Activated CD4-positive, alpha-beta memory T cell treated with anti-CD3 and anti-CD28 coated beads for 36 hours (primary cell): ENCODE measurements around the gene TESK1. TPM values are rescaled to one million over a fixed set of nuclear protein-coding genes. Genes with fewer than 3 reads are reported as not detected.
"Not testable (repeated sequence)": the region's sequence is repeated elsewhere in the genome, so short reads cannot be mapped to it uniquely, and the experiment has no call there.

Source experiments
- CTCF ChIA-PET: fragments of 350-600 bp; sonication (Branson Sonifier 250); formaldehyde crosslinking; loops from one replicate; lab custom pipeline; 2021; ENCODE audit warnings: antibody characterized with exemption, inconsistent platforms; lab: Charles Lee
- POLR2A ChIA-PET: fragments of 350-600 bp; sonication (Branson Sonifier 250); formaldehyde crosslinking; loops from one replicate; lab custom pipeline; 2021; ENCODE audit warnings: antibody characterized with exemption; lab: Charles Lee
- DNase-seq: peaks from one replicate; pipeline ENCODE4 v3.0.0-alpha.2; 2020
- H3K27ac Mint-ChIP-seq: one replicate; pipeline ENCODE4 v1.8.0; 2021; ENCODE audit warnings: mixed read lengths
- H3K27me3 Mint-ChIP-seq: one replicate; pipeline ENCODE4 v1.8.0; 2021; ENCODE audit warnings: mixed read lengths
- H3K36me3 Mint-ChIP-seq: one replicate; pipeline ENCODE4 v1.8.0; 2021; ENCODE audit warnings: mixed read lengths
- H3K4me1 Mint-ChIP-seq: one replicate; pipeline ENCODE4 v1.8.0; 2021; ENCODE audit warnings: low read depth, mixed read lengths
- H3K4me3 Mint-ChIP-seq: one replicate; pipeline ENCODE4 v1.8.0; 2021; ENCODE audit warnings: mild to moderate bottlenecking, mixed read lengths
- H3K9me3 Mint-ChIP-seq: one replicate; pipeline ENCODE4 v1.8.0; 2021; ENCODE audit warnings: mixed read lengths
- intact Hi-C: fragments of 100-400 bp; cut with micrococcal nuclease; formaldehyde crosslinking; loops from one replicate; pipeline ENCODE4 v1.15.1; 2023
- total RNA-seq, 2 experiments: library from RNA; stranded (reverse); gene quantifications; one replicate each; pipeline ENCODE4 v1.2.3, GENCODE V29; 2021

Gene TESK1
- total RNA-seq, 2 experiments from 2014 or later = 31.0 to 34.7 TPM

DNA sequence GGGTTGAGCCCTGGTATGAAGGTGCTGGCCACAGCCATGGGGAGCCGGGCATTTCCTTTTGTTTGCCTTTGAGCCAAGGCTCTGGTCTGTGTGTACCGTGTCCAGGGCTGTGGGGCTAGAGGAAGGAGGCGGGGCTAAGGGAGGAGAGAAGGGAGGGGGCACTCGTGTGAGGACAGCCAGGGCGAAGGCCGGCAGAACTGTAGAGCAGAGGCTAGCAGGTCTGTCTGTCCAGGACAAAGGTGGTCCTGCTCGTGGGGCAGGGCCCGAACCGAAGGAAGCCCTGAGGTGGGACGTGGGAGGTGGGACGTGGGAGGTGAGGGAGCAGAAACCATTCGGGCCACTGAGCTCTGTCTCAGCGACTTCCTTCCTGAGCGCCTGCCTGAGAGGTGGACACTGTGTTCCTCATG is 41.3 kb upstream of the TESK1 start:
- no peak for DNase-seq
- no peaks in the 10 kb centered on the region for H3K9me3 Mint-ChIP-seq
- no peak overlapping the region for H3K27ac Mint-ChIP-seq
- H3K27me3 Mint-ChIP-seq = no peaks in the 10 kb centered on the region
- ChIA-PET CTCF (interaction anchor here (1.0 kb wide), 1 partner anchor 10 kb away, joined by 3 read pairs; no protein-coding TSS in a partner anchor), POLR2A (no interaction called here)
- intact Hi-C loops = no loop called here
- H3K4me3 Mint-ChIP-seq = no peak overlapping the region
- no peaks in the 10 kb centered on the region for H3K36me3 Mint-ChIP-seq
- H3K4me1 Mint-ChIP-seq = peaks cover 10% of the 10 kb centered on the region

- intact Hi-C loops = no loop called here
- no peak for DNase-seq
- no peak overlapping the region for H3K27ac Mint-ChIP-seq
- no peaks in the 10 kb centered on the region for H3K9me3 Mint-ChIP-seq
- H3K36me3 Mint-ChIP-seq = no peaks in the 10 kb centered on the region
- peaks cover 16% of the 10 kb centered on the region for H3K4me1 Mint-ChIP-seq
- ChIA-PET CTCF (interaction anchor here (2.1 kb wide), 1 partner anchor 12 kb away, joined by 9 read pairs; no protein-coding TSS in a partner anchor), POLR2A (no interaction called here)
- H3K4me3 Mint-ChIP-seq = no peak overlapping the region
- H3K27me3 Mint-ChIP-seq = no peaks in the 10 kb centered on the region
Measured at GRCh38 chr9:35564658-35565061, 40.4 kb upstream of the TESK1 start.

DNA sequence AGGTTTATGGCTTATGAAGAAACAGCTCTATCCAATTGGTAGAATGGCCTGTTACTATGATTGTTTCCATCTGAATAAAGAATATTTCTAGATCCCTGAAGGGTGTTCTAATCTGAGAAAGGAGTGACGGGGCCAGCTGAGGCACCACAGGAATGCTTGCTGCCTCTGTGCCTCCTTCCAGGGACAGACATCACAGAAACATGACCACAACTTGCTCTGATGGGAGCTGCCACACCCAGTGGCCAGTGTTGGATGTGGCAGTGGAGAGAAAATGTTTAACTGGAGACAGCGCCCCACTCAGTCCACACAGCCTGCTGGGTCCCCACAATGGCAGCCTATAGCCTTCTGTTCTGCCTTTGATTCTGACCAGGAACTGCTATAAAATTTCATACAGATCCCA is 38.6 kb upstream of the TESK1 start:
- CTCF ChIA-PET = interaction anchor here (0.9 to 2.1 kb wide), 3 partner anchors 11 to 37 kb away, joined by 3 to 9 read pairs (median 4); no protein-coding TSS in a partner anchor
- DNase-seq = no peak
- H3K4me3 Mint-ChIP-seq = no peak overlapping the region

GRCh38 chr9:35568196-35568595 is 36.9 kb upstream of the TESK1 start:
- Mint-ChIP-seq H3K27ac (no peak overlapping the region), H3K36me3 (no peaks in the 10 kb centered on the region), H3K4me1 (peaks cover 43% of the 10 kb centered on the region), H3K9me3 (no peaks in the 10 kb centered on the region), H3K4me3 (no peak overlapping the region), H3K27me3 (no peaks in the 10 kb centered on the region)
- no peak for DNase-seq
- CTCF ChIA-PET = interaction anchor here (1.2 kb wide), 1 partner anchor 15 kb away, joined by 5 read pairs; no protein-coding TSS in a partner anchor
- POLR2A ChIA-PET = no interaction called here
- intact Hi-C loops = no loop called here

More for the DNA sequence above, 38.6 kb upstream of the TESK1 start:
- Mint-ChIP-seq H3K4me1 (peaks cover 30% of the 10 kb centered on the region), H3K9me3 (no peaks in the 10 kb centered on the region), H3K27ac (no peak overlapping the region), H3K36me3 (no peaks in the 10 kb centered on the region), H3K27me3 (no peaks in the 10 kb centered on the region)
- POLR2A ChIA-PET = no interaction called here
- intact Hi-C loops = no loop called here

DNA sequence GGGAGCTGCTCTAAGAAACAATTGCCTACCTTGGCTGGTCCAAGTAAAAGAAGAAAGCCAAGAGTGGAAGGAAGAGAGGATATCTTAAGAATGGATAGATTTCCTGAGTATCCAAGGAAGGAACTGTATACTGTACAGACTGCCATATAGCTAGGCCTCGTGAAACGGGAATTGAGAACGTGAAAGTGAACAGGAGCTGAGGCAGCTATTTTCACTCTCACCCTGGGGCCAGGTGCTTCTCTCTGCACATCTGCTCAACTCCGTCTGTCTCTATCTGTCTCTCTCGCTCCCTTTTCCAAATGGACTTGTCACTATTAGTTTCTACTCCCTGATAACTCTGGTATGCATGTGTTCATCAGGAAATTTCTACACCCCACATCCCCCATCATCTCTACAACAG is 35.9 kb upstream of the TESK1 start:
- DNase-seq = no peak
- H3K36me3 Mint-ChIP-seq = no peaks in the 10 kb centered on the region
- H3K4me3 Mint-ChIP-seq = no peak overlapping the region
- H3K9me3 Mint-ChIP-seq = no peaks in the 10 kb centered on the region
- CTCF ChIA-PET = interaction anchor here (1.1 to 1.3 kb wide), 3 partner anchors 16 to 127 kb away, joined by 3 to 7 read pairs (median 5); no protein-coding TSS in a partner anchor
- POLR2A ChIA-PET = interaction anchor here (0.6 to 1.8 kb wide), 3 partner anchors 50 to 1385 kb away, joined by 3 to 6 read pairs (median 4); no protein-coding TSS in a partner anchor
- no peaks in the 10 kb centered on the region for H3K27me3 Mint-ChIP-seq
- H3K4me1 Mint-ChIP-seq = peaks cover 43% of the 10 kb centered on the region
- intact Hi-C loops = no loop called here
- H3K27ac Mint-ChIP-seq = peak overlapping the region; percentile 66

- ChIA-PET CTCF (interaction anchor here (0.9 to 1.7 kb wide), 3 partner anchors 9 to 33 kb away, joined by 4 to 6 read pairs (median 4); no protein-coding TSS in a partner anchor), POLR2A (interaction anchor here (1.8 kb wide), 1 partner anchor 49 kb away, joined by 6 read pairs; no protein-coding TSS in a partner anchor)
- intact Hi-C loops = loop anchor here (1.0 kb wide), 2 partner anchors 8 to 34 kb away; partner anchors contain the start of gene TESK1
- Mint-ChIP-seq H3K9me3 (no peaks in the 10 kb centered on the region), H3K4me1 (peaks cover 43% of the 10 kb centered on the region), H3K36me3 (no peaks in the 10 kb centered on the region), H3K27ac (peak overlapping the region; percentile 98), H3K4me3 (peak overlapping the region; percentile 47), H3K27me3 (no peaks in the 10 kb centered on the region)
- peak; percentile 77 for DNase-seq
Measured at GRCh38 chr9:35570709-35571504, 34.2 kb upstream of the TESK1 start.

- no peaks in the 10 kb centered on the region for H3K27me3 Mint-ChIP-seq
- H3K4me1 Mint-ChIP-seq = peaks cover 40% of the 10 kb centered on the region
- DNase-seq = no peak
- intact Hi-C loops = no loop called here
- ChIA-PET CTCF (no interaction called here), POLR2A (no interaction called here)
- H3K27ac Mint-ChIP-seq = no peak overlapping the region
- no peak overlapping the region for H3K4me3 Mint-ChIP-seq
- peaks cover 15% of the 10 kb centered on the region for H3K36me3 Mint-ChIP-seq
- peaks cover 17% of the 10 kb centered on the region for H3K9me3 Mint-ChIP-seq
Measured at GRCh38 chr9:35574578-35575122, 30.4 kb upstream of the TESK1 start.

DNA sequence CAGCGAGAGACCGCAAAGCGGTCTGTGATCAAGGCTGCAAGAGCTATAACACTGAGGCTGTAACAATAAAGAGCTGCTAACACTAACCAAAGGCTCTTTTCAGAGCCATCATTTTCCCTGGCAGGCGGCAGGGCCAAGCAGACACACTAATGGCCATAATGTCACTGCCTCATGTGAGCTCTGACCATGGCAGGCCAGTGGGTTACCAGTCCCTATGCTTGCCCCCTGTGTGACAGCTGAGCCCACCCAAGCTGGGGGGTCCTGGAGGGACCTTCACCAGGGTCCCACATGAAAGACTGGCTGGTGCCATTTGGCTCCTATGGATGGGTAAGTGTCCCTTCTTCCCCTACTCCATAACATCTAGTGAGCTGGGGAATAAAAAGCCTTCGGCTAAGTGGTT is 29.6 kb upstream of the TESK1 start:
- Mint-ChIP-seq H3K4me1 (peaks cover 39% of the 10 kb centered on the region), H3K9me3 (peaks cover 25% of the 10 kb centered on the region), H3K36me3 (peaks cover 21% of the 10 kb centered on the region), H3K27me3 (no peaks in the 10 kb centered on the region), H3K4me3 (no peak overlapping the region), H3K27ac (no peak overlapping the region)
- ChIA-PET POLR2A (no interaction called here), CTCF (interaction anchor here (0.6 kb wide), 1 partner anchor 95 kb away, joined by 3 read pairs; no protein-coding TSS in a partner anchor)
- no peak for DNase-seq
- intact Hi-C loops = no loop called here

DNA sequence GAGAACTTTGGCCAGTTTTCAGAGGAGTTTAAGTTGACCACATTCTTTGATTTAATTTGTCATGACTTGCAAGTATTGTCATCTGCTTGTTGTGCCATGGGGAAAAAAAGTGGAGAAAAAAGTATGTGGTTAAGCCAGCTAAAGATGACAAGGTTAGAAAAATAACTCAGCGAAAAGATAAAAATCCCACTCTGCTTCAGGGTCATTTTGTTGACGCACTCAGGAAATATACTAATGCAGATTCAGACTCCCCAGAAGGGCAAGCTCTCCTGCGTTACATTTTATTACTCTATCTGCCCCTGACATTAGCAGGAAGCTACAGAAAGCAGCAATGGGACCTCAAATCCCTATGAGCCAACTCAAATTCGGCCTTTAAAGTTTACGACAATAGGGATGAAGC is 27.6 kb upstream of the TESK1 start:
- Mint-ChIP-seq H3K27me3 (no peaks in the 10 kb centered on the region), H3K27ac (no peak overlapping the region), H3K36me3 (peaks cover 37% of the 10 kb centered on the region), H3K4me1 (peaks cover 22% of the 10 kb centered on the region), H3K9me3 (peaks cover 40% of the 10 kb centered on the region), H3K4me3 (no peak overlapping the region)
- CTCF ChIA-PET = interaction anchor here (1.0 to 1.6 kb wide), 2 partner anchors 24 to 119 kb away, joined by 3 to 5 read pairs; no protein-coding TSS in a partner anchor
- intact Hi-C loops = no loop called here
- no peak for DNase-seq
- POLR2A ChIA-PET = no interaction called here

DNA sequence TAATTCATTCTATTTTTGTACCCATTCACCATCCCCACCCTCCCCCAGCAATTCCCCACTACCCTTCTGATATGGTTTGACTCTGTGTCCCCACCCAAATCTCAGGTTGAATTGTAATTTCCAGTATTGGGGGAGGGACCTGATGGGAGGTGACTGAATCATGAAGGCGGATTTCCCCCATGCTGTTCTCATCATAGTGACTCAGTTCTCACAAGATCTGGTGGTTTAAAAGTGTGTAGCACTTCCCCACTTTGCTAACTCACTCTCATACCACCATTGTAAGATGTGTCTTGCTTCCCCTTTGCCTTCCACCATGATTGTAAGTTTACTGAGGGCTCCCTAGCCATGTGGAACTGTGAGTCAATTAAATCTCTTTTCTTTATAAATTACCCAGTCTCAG is 25.9 kb upstream of the TESK1 start:
- H3K36me3 Mint-ChIP-seq = peaks cover 37% of the 10 kb centered on the region
- peaks cover 19% of the 10 kb centered on the region for H3K4me1 Mint-ChIP-seq
- H3K4me3 Mint-ChIP-seq = no peak overlapping the region
- intact Hi-C loops = loop anchor here (1.0 kb wide), 1 partner anchor 9 kb away; no protein-coding TSS in a partner anchor
- no peaks in the 10 kb centered on the region for H3K27me3 Mint-ChIP-seq
- peak; percentile 64 for DNase-seq
- peak overlapping the region; percentile 82 for H3K27ac Mint-ChIP-seq
- ChIA-PET POLR2A (no interaction called here), CTCF (interaction anchor here (1.6 kb wide), 2 partner anchors 25 to 26 kb away, joined by 5 to 10 read pairs; no protein-coding TSS in a partner anchor)
- H3K9me3 Mint-ChIP-seq = peaks cover 40% of the 10 kb centered on the region

DNA sequence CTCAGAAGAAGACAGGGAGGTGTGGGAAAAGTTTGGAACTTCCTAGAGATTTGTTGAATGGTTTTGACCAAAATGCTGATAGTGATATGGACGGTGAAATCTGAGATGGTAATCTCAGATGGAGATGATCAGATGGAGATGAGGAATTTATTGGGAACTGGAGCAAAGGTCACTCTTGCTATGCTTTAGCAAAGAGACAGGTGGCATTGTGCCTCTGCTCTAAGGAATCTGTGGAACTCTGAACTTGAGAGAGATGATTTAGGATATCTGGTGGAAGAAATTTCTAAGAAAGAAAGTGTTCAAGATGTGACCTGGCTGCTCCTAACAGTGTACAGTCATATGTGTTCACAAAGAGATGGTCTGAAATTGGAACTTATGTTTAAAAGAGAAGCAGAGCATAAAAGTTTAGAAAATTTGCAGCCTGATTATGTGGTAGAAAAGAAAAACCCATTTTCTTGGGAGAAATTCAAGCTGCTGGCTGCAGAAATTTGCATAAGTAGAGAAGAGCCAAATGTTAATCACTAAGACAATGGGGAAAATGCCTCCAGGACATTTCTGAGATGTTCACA is 25.3 kb upstream of the TESK1 start:
- Mint-ChIP-seq H3K4me1 (peaks cover 19% of the 10 kb centered on the region), H3K27ac (peak overlapping the region; percentile 82), H3K36me3 (peaks cover 37% of the 10 kb centered on the region), H3K9me3 (peaks cover 40% of the 10 kb centered on the region)
- intact Hi-C loops = loop anchor here (1.0 kb wide), 1 partner anchor 9 kb away; no protein-coding TSS in a partner anchor
- H3K4me3 Mint-ChIP-seq, POLR2A ChIA-PET, CTCF ChIA-PET, H3K27me3 Mint-ChIP-seq, DNase-seq: not testable (repeated sequence)
